T-cell (primary cell): ENCODE data around the gene LIX1. TPM values are rescaled to one million over a fixed set of nuclear protein-coding genes. Genes with fewer than 3 reads are reported as not detected.

Source experiments
- ATAC-seq, 4 experiments: fragments of 200-7000 bp in 3 of 4; fragments of 150-1000 bp in 1 of 4; cut with Tn5 transposase; replicated peaks in 1 of 4; 1 replicate in 3 of 4; 2 replicates in 1 of 4; pipeline ENCODE4 v1.10.0; 2021; ENCODE audit warnings: moderate library complexity in 3 of 4, mild to moderate bottlenecking in 2 of 4, moderate number of reproducible peaks in 1 of 4
- CTCF ChIA-PET, 2 donors: fragments of 300-600 bp; sonication (Branson Sonifier 250); formaldehyde crosslinking; loops; one replicate each; lab custom pipeline; 2022; ENCODE audit warnings: antibody characterized with exemption in 2 of 2; lab: Charles Lee
- POLR2A ChIA-PET, 2 donors: fragments of 300-600 bp; sonication (Branson Sonifier 250); formaldehyde crosslinking; loops; one replicate each; lab custom pipeline; 2022; ENCODE audit warnings: antibody characterized with exemption in 2 of 2; lab: Charles Lee
- DNase-seq, 35 experiments: peaks; one replicate each; pipeline versions ENCODE4 v3.0.0 to v3.0.0-alpha.2; 2013 to 2023
- H3K27ac ChIP-seq: one replicate; pipeline ENCODE4 v1.5.1; 2013; ENCODE audit warnings: low read length
- H3K27me3 ChIP-seq, 2 experiments: replicated peaks in 1 of 2; 1 replicate in 1 of 2; 2 replicates in 1 of 2; pipeline versions ENCODE4 v1.6.1 to v1.7.0; 2013; ENCODE audit warnings: low read length in 1 of 2, mixed read lengths in 1 of 2; ENCODE audit not compliant: control insufficient read depth in 2 of 2, insufficient read depth in 2 of 2; ENCODE audit errors: extremely low read depth in 1 of 2
- H3K36me3 ChIP-seq, 2 donors: 1 replicate in 1 of 2; 2 replicates in 1 of 2; pipeline versions ENCODE4 v1.6.1 to v1.7.0; 2013; ENCODE audit warnings: low read length in 1 of 2; ENCODE audit not compliant: control insufficient read depth in 2 of 2, insufficient read depth in 1 of 2; ENCODE audit errors: extremely low read depth in 1 of 2
- H3K4me1 ChIP-seq, 2 experiments: 1 replicate in 1 of 2; 2 replicates in 1 of 2; pipeline versions ENCODE4 v1.6.1 to v1.7.0; 2013; ENCODE audit warnings: low read length in 2 of 2, mixed read lengths in 1 of 2; ENCODE audit not compliant: insufficient read depth in 2 of 2, control insufficient read depth in 1 of 2; ENCODE audit errors: extremely low read depth in 1 of 2
- H3K4me3 ChIP-seq, 2 donors: 1 replicate in 1 of 2; 2 replicates in 1 of 2; pipeline versions ENCODE4 v1.5.1 to v1.7.0; 2013; ENCODE audit warnings: mild to moderate bottlenecking in 2 of 2, low read length in 1 of 2, moderate library complexity in 1 of 2; ENCODE audit not compliant: control insufficient read depth in 1 of 2; ENCODE audit errors: extremely low read depth in 1 of 2
- H3K9me3 ChIP-seq: 2 replicates; pipeline ENCODE4 v1.7.0; 2013
- H3K27ac Mint-ChIP-seq, 2 donors: one replicate each; pipeline ENCODE4 v1.8.0; 2020 to 2021; ENCODE audit warnings: mild to moderate bottlenecking in 2 of 2, mixed read lengths in 2 of 2
- H3K27me3 Mint-ChIP-seq, 2 donors: one replicate each; pipeline ENCODE4 v1.8.0; 2021 to 2022; ENCODE audit warnings: mixed read lengths in 2 of 2
- H3K36me3 Mint-ChIP-seq: one replicate; pipeline ENCODE4 v1.8.0; 2021; ENCODE audit warnings: mixed read lengths
- H3K4me1 Mint-ChIP-seq, 3 donors: one replicate each; pipeline ENCODE4 v1.8.0; 2020 to 2022; ENCODE audit warnings: mixed read lengths in 3 of 3, mild to moderate bottlenecking in 1 of 3
- H3K4me3 Mint-ChIP-seq, 3 donors: one replicate each; pipeline ENCODE4 v1.8.0; 2020 to 2022; ENCODE audit warnings: mild to moderate bottlenecking in 3 of 3, mixed read lengths in 3 of 3, moderate library complexity in 3 of 3
- H3K9me3 Mint-ChIP-seq, 3 donors: one replicate each; pipeline ENCODE4 v1.8.0; 2020 to 2022; ENCODE audit warnings: mixed read lengths in 3 of 3
- WGBS: methylation state at CpG from one replicate; pipeline ENCODE4 v1.1.5; 2013; ENCODE audit warnings: missing lambda C conversion rate; ENCODE audit not compliant: insufficient coverage; 5-methylcytosine and 5-hydroxymethylcytosine counted together
- total RNA-seq, 35 experiments: library from RNA in 6 of 35; stranded (reverse) in 6 of 35; fragments of 120-200 nt in 1 of 35; gene quantifications; one replicate each; pipeline versions ENCODE4 v1.2.1 to v1.2.4 and lab custom pipeline; 2013 to 2026

LIX1 gene
- total RNA-seq, 5 donors from 2014 or later (not counting 1 experiment from before 2014, with no cell fraction given): not detected

DNA sequence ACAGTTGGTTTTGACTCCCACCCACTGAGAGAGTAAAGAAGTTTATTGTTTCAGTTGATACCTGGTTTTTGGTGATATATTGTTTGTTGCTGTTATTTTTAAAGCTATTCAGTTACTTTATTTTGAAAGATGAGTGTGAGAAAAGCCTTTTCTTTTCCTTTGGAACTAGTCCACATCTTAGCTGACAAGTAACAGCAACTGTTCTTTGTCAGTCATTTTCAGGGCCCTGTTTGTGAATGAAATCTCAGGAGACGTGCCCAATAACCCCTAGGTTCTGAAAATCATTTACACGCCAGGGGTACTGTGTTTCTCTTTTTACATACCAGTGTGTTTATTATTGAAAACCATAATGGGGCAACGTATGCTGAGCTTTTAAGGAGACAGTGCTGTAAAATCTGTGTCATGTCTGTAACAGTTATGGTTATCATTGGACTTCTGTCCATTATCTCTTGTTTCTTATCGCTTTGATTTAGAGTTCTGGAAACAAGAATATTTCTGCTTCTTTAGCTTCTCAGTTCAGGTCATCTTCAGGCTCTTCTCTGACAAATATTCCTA lies 75.0 kb downstream of the LIX1 start:
- ATAC-seq (no peak), DNase-seq (no peak)
- Histone ChIP-seq H3K27ac (no peak overlapping the region), H3K36me3 (no peaks in the 10 kb centered on the region), H3K4me3 (no peak overlapping the region), H3K27me3 (no peaks in the 10 kb centered on the region), H3K9me3 (no peaks in the 10 kb centered on the region), H3K4me1 (peaks cover 0 to 8% of the 10 kb centered on the region in 2 experiments)
- POLR2A ChIA-PET: no interaction called here
- H3K4me3 Mint-ChIP-seq: no peak overlapping the region
- CTCF ChIA-PET: no interaction called here
- H3K9me3 Mint-ChIP-seq: no peaks in the 10 kb centered on the region
- H3K27me3 Mint-ChIP-seq: peaks cover 0 to 1% of the 10 kb centered on the region in 2 donors
- H3K36me3 Mint-ChIP-seq: no peaks in the 10 kb centered on the region
- peaks cover 2 to 7% (median 5%) of the 10 kb centered on the region in 3 donors for H3K4me1 Mint-ChIP-seq
- no peak overlapping the region for H3K27ac Mint-ChIP-seq
- 100% methylated on average over 3 of the region's 4 CpGs for WGBS

DNA sequence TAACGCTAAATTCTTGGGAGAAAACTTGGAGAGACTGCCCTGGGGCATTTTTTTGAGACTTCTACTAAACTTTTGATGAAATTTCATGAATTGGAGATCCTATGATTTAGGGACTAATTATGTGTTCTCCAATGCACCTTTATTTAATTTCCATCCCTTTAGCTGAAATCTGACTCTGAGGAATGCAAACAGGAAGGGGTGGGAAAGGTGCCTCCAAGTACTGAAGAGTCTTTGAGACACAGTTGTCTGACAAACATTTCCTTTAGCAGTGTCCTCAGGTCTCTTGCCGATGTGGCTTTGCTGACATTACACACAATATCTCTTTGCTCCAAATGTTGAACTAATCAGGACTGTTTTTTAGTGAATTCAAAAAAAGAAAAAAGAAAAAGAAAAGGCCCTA lies 76.9 kb downstream of the LIX1 start:
- DNase-seq (no peak), ATAC-seq (no peak)
- Mint-ChIP-seq H3K4me1 (peaks cover 2 to 7% (median 5%) of the 10 kb centered on the region in 3 donors), H3K36me3 (peaks cover 4% of the 10 kb centered on the region), H3K27ac (no peak overlapping the region), H3K4me3 (no peak overlapping the region), H3K27me3 (peaks cover 0 to 1% of the 10 kb centered on the region in 2 donors), H3K9me3 (no peaks in the 10 kb centered on the region)
- H3K27ac ChIP-seq: no peak overlapping the region
- peaks cover 0 to 8% of the 10 kb centered on the region in 2 experiments for H3K4me1 ChIP-seq
- H3K27me3 ChIP-seq: no peaks in the 10 kb centered on the region
- no peaks in the 10 kb centered on the region for H3K36me3 ChIP-seq
- no peaks in the 10 kb centered on the region for H3K9me3 ChIP-seq
- WGBS: no CpG with 5 or more reads among the region's 2 CpGs
- CTCF ChIA-PET: no interaction called here
- no peak overlapping the region for H3K4me3 ChIP-seq
- POLR2A ChIA-PET: no interaction called here

DNA sequence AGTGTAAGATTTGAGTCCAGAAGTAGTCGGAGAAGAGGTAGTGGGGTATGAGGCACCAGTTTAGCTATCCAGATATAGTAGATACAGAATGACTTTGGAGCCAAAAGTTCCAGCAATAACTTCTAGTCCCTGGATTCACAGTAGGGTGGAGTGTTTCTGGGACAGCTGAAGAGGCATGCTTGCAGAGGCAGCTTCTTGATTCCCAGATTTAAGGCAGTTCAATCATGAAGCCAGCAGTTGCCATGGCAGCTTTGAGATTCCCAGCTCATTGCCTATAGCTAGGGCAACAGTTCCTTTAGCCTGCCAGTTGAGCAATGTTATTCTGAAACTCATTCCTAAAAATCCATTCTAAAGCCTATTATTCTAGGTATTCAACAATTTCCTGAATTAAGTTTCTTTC lies 79.2 kb downstream of the LIX1 start:
- H3K9me3 ChIP-seq: no peaks in the 10 kb centered on the region
- 75% methylated on average over 1 of the region's 1 CpG for WGBS
- POLR2A ChIA-PET: no interaction called here
- H3K27ac ChIP-seq: no peak overlapping the region
- H3K4me3 ChIP-seq: no peak overlapping the region
- Mint-ChIP-seq H3K27me3 (no peaks in the 10 kb centered on the region), H3K4me1 (peaks cover 0 to 5% (median 2%) of the 10 kb centered on the region in 3 donors), H3K4me3 (no peak overlapping the region), H3K27ac (no peak overlapping the region), H3K9me3 (peaks cover 0 to 7% (median 3%) of the 10 kb centered on the region in 3 donors), H3K36me3 (peaks cover 10% of the 10 kb centered on the region)
- no peaks in the 10 kb centered on the region for H3K27me3 ChIP-seq
- H3K4me1 ChIP-seq: peaks cover 0 to 8% of the 10 kb centered on the region in 2 experiments
- no peaks in the 10 kb centered on the region for H3K36me3 ChIP-seq
- CTCF ChIA-PET: interaction anchor here in 1 of 2 donors (0.5 to 0.6 kb wide), 2 partner anchors 30 to 50 kb away, joined by 3 to 5 read pairs; no protein-coding TSS in a partner anchor
- ATAC-seq (no peak), DNase-seq (no peak)

DNA sequence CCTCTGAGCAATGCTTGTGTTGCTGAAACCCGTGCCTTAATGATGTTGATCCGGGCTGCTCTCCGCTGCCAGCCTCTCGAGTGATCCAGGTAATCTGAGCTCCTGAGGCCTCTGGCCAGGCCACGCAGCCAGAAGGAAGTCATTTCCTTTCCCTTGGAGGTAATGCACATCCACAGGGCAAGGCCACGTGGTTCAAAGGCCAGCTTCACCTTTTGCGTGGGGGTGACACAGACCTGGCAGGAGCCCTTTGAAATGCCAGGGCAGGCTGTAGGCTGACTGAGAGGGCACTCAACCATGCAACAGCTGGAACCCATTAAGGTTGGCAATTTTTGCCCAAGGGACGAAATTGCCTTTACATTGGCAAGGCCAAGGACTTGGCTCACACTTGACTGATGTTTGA lies 80.4 kb downstream of the LIX1 start:
- H3K27me3 Mint-ChIP-seq: no peaks in the 10 kb centered on the region
- H3K4me3 Mint-ChIP-seq: no peak overlapping the region
- ATAC-seq (no peak), DNase-seq (no peak)
- CTCF ChIA-PET: no interaction called here
- Histone ChIP-seq H3K36me3 (no peaks in the 10 kb centered on the region), H3K4me1 (peaks cover 0 to 8% of the 10 kb centered on the region in 2 experiments), H3K9me3 (no peaks in the 10 kb centered on the region), H3K4me3 (no peak overlapping the region), H3K27ac (no peak overlapping the region), H3K27me3 (no peaks in the 10 kb centered on the region)
- peaks cover 0 to 6% (median 2%) of the 10 kb centered on the region in 3 donors for H3K4me1 Mint-ChIP-seq
- H3K9me3 Mint-ChIP-seq: peaks cover 0 to 9% (median 3%) of the 10 kb centered on the region in 3 donors
- 83% methylated on average over 8 of the region's 8 CpGs for WGBS
- POLR2A ChIA-PET: no interaction called here
- peaks cover 10% of the 10 kb centered on the region for H3K36me3 Mint-ChIP-seq
- no peak overlapping the region for H3K27ac Mint-ChIP-seq

DNA sequence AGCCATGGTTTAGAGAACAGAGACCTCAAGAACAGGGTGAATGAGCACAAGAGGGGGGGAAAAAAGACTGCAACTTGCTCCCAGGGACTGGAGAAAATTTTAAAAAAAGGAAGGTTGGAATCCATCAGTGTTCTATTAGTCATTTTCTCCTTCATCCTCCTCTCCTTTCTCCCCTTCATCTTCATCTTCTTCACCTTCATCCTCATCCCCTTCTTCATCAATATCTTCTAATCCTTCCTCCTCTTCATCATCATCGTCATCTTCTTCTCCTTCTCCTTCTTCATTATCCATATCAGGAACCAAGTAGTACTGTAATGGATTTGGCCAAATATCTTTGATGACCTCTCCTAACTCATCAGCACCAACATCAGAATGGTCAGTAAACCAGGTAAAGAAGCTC lies 86.1 kb downstream of the LIX1 start:
- Histone ChIP-seq H3K27me3 (no peaks in the 10 kb centered on the region), H3K9me3 (no peaks in the 10 kb centered on the region), H3K4me1 (no peaks in the 10 kb centered on the region), H3K27ac (no peak overlapping the region), H3K36me3 (no peaks in the 10 kb centered on the region), H3K4me3 (no peak overlapping the region)
- DNase-seq: no peak
- Mint-ChIP-seq H3K4me1 (peaks cover 0 to 8% (median 0%) of the 10 kb centered on the region in 3 donors), H3K27me3 (peaks cover 0 to 2% of the 10 kb centered on the region in 2 donors), H3K4me3 (no peak overlapping the region), H3K27ac (no peak overlapping the region), H3K9me3 (peaks cover 0 to 12% (median 3%) of the 10 kb centered on the region in 3 donors), H3K36me3 (peaks cover 13% of the 10 kb centered on the region)
- CTCF ChIA-PET: no interaction called here
- WGBS: no CpG with 5 or more reads among the region's 1 CpG
- ATAC-seq: no peak
- POLR2A ChIA-PET: no interaction called here

DNA sequence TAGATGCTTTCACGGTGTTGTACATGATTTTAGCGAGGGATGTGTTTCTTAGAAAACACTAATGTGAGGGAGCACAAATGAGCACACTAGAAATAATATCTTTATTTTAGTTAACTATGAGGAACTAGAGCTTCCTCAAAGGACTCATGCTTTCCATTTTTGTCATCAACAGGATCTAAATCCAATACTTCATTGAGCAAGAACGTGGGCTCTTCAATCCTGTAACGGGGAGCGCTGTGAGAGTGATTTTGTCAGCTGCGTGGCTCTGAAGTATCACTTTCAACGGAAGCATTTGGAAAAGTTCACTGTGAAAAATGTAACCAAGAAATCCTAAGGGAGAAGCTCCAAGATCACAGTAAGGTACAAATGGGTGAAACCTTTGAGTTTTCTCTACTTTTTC lies 93.2 kb downstream of the LIX1 start:
- POLR2A ChIA-PET: no interaction called here
- Histone ChIP-seq H3K4me1 (no peaks in the 10 kb centered on the region), H3K4me3 (no peak overlapping the region), H3K36me3 (no peaks in the 10 kb centered on the region), H3K9me3 (no peaks in the 10 kb centered on the region), H3K27me3 (no peaks in the 10 kb centered on the region), H3K27ac (no peak overlapping the region)
- ATAC-seq: no peak
- H3K27ac Mint-ChIP-seq: no peak overlapping the region
- WGBS: no CpG with 5 or more reads among the region's 7 CpGs
- CTCF ChIA-PET: no interaction called here
- H3K36me3 Mint-ChIP-seq: no peaks in the 10 kb centered on the region
- no peak for DNase-seq
- H3K9me3 Mint-ChIP-seq: peaks cover 0 to 3% (median 0%) of the 10 kb centered on the region in 3 donors
- H3K4me1 Mint-ChIP-seq: no peaks in the 10 kb centered on the region
- H3K27me3 Mint-ChIP-seq: peaks cover 0 to 2% of the 10 kb centered on the region in 2 donors
- H3K4me3 Mint-ChIP-seq: no peak overlapping the region
